SK-N-SH (cell line): ENCODE data around the gene ALOX15. TPM values are rescaled to one million over a fixed set of nuclear protein-coding genes. Genes with fewer than 3 reads are reported as not detected.

Experiments
- CTCF ChIA-PET: fragments of 300-600, 350-600 bp; formaldehyde crosslinking; extraction: SDS; loops from one replicate; lab custom pipeline; 2021; lab: Yijun Ruan, JAX
- POLR2A ChIA-PET: fragments of 350-600 bp; sonication (Branson Sonifier 250); formaldehyde crosslinking; extraction: SDS; loops from one replicate; lab custom pipeline; 2020; ENCODE audit warnings: antibody characterized with exemption, inconsistent platforms; lab: Yijun Ruan, JAX
- DNase-seq: peaks from one replicate; pipeline ENCODE4 v3.0.0; 2012
- H2AFZ ChIP-seq: fragments of 200-600 bp; sonication (generic); 2 replicates; pipeline ENCODE4 v1.8.1; 2016; ENCODE audit warnings: antibody characterized with exemption, mild to moderate bottlenecking, low read depth
- H3F3A ChIP-seq: fragments of 200-600 bp; sonication (generic); replicated peaks from 2 replicates; pipeline ENCODE3; 2016; ENCODE audit warnings: antibody characterized with exemption, mild to moderate bottlenecking; ENCODE audit not compliant: insufficient read depth
- H3K27ac ChIP-seq, 2 experiments: fragments of 200-500 bp in 1 of 2; fragments of 200-600 bp in 1 of 2; sonication (Bioruptor generic) in 1 of 2; sonication (generic), shearing (Covaris generic) in 1 of 2; 2 replicates each; pipeline versions ENCODE4 v1.5.1 to v1.6.1; 2014 to 2016; ENCODE audit warnings: low read depth in 2 of 2, inconsistent platforms in 1 of 2, low read length in 1 of 2, mild to moderate bottlenecking in 1 of 2, mixed read lengths in 1 of 2
- H3K27me3 ChIP-seq: fragments of 200-600 bp; sonication (generic), shearing (Covaris generic); 2 replicates; pipeline ENCODE4 v1.6.1; 2016; ENCODE audit warnings: mixed run types; ENCODE audit not compliant: insufficient read depth
- H3K36me3 ChIP-seq, 2 experiments: fragments of 200-500 bp in 1 of 2; fragments of 200-600 bp in 1 of 2; sonication (Bioruptor generic) in 1 of 2; sonication (generic) in 1 of 2; replicated peaks in 1 of 2; 2 replicates each; pipeline versions ENCODE3 to v1.5.1; 2014 to 2016; ENCODE audit warnings: low read length in 1 of 2, mild to moderate bottlenecking in 1 of 2; ENCODE audit not compliant: insufficient read depth in 2 of 2, control insufficient read depth in 1 of 2
- H3K4me1 ChIP-seq, 2 experiments: fragments of 200-500 bp in 1 of 2; fragments of 200-600 bp in 1 of 2; sonication (Bioruptor generic) in 1 of 2; sonication (generic), shearing (Covaris generic) in 1 of 2; 2 replicates each; pipeline versions ENCODE4 v1.5.1 to v1.6.1; 2014 to 2016; ENCODE audit warnings: low read depth in 1 of 2, low read length in 1 of 2, mixed run types in 1 of 2; ENCODE audit not compliant: insufficient read depth in 2 of 2, control insufficient read depth in 1 of 2
- H3K4me2 ChIP-seq: fragments of 200-600 bp; sonication (generic), shearing (Covaris generic); 2 replicates; pipeline ENCODE4 v1.6.1; 2017; ENCODE audit warnings: mixed run types
- H3K4me3 ChIP-seq, 2 experiments: fragments of 200-500 bp in 1 of 2; fragments of 200-600 bp in 1 of 2; sonication (Bioruptor generic) in 1 of 2; sonication (generic), shearing (Covaris generic) in 1 of 2; 2 replicates each; pipeline versions ENCODE4 v1.5.1 to v1.8.1; 2014 to 2016; ENCODE audit warnings: low read depth in 2 of 2, inconsistent platforms in 1 of 2, low read length in 1 of 2, mild to moderate bottlenecking in 1 of 2, mixed read lengths in 1 of 2, moderate library complexity in 1 of 2
- H3K79me2 ChIP-seq: fragments of 200-600 bp; sonication (generic); 2 replicates; pipeline ENCODE4 v1.8.1; 2017; ENCODE audit warnings: mild to moderate bottlenecking; ENCODE audit not compliant: insufficient read depth
- H3K9ac ChIP-seq: fragments of 200-600 bp; sonication (generic); 2 replicates; pipeline ENCODE4 v1.6.1; 2017; ENCODE audit warnings: mixed run types
- H3K9me2 ChIP-seq: fragments of 200-600 bp; sonication (generic); 2 replicates; pipeline ENCODE4 v1.6.1; 2017; ENCODE audit warnings: mixed run types
- H3K9me3 ChIP-seq: fragments of 200-600 bp; sonication (generic); 2 replicates; pipeline ENCODE4 v1.6.1; 2017; ENCODE audit warnings: mixed run types, mild to moderate bottlenecking, moderate library complexity
- H4K20me1 ChIP-seq: fragments of 200-600 bp; sonication (generic); 2 replicates; pipeline ENCODE4 v1.6.1; 2017; ENCODE audit warnings: mild to moderate bottlenecking, mixed run types; ENCODE audit not compliant: insufficient read depth
- EP300 ChIP-seq, 2 experiments: IDR thresholded peaks; 2 replicates each; pipeline versions ENCODE4 v1.4.0 to v1.6.1; 2012; ENCODE audit warnings: borderline replicate concordance in 1 of 2, low read depth in 1 of 2, low read length in 1 of 2
- EZH2phosphoT487 ChIP-seq: fragments of 200-600 bp; sonication (generic); IDR thresholded peaks from 2 replicates; pipeline ENCODE4 v1.6.1; 2017; ENCODE audit warnings: low read depth, mixed run types, mild to moderate bottlenecking, antibody characterized with exemption, moderate library complexity, borderline replicate concordance
- FOSL2 ChIP-seq: IDR thresholded peaks from 2 replicates; pipeline ENCODE4 v1.4.0; 2012; ENCODE audit warnings: low read depth, mild to moderate bottlenecking, moderate library complexity, borderline replicate concordance
- FOXJ3 ChIP-seq: sonication (generic); formaldehyde crosslinking; IDR thresholded peaks from 2 replicates; pipeline ENCODE4 v1.5.1; 2020; ENCODE audit warnings: mild to moderate bottlenecking, missing genetic modification reagents
- FOXM1 ChIP-seq: IDR thresholded peaks from 2 replicates; pipeline ENCODE4 v1.4.0; 2012; ENCODE audit warnings: low read depth, mild to moderate bottlenecking
- IRF3 ChIP-seq: fragments of 150-350 bp; IDR thresholded peaks from 2 replicates; pipeline ENCODE4 v1.6.1; 2016; ENCODE audit warnings: mild to moderate bottlenecking, low read depth, low read length
- JUND ChIP-seq: IDR thresholded peaks from 2 replicates; pipeline ENCODE4 v1.4.0; 2012
- MAX ChIP-seq: IDR thresholded peaks from 2 replicates; pipeline ENCODE4 v1.4.0; 2012; ENCODE audit warnings: low read depth
- NRF1 ChIP-seq: IDR thresholded peaks from 2 replicates; pipeline ENCODE4 v1.6.1; 2012; ENCODE audit warnings: low read depth, mild to moderate bottlenecking, low read length
- POLR2AphosphoS5 ChIP-seq: IDR thresholded peaks from 2 replicates; pipeline ENCODE4 v1.6.1; 2012; ENCODE audit warnings: low read depth, low read length
- TEAD4 ChIP-seq: IDR thresholded peaks from 2 replicates; pipeline ENCODE4 v1.4.0; 2012; ENCODE audit warnings: mild to moderate bottlenecking, borderline replicate concordance; ENCODE audit not compliant: insufficient read depth
- YY1 ChIP-seq: IDR thresholded peaks from 2 replicates; pipeline ENCODE4 v1.4.0; 2012; ENCODE audit warnings: low read depth, mild to moderate bottlenecking
- WGBS: methylation state at CpG from one replicate; pipeline ENCODE4 v1.1.6; 2017; ENCODE audit warnings: low lambda C conversion rate; 5-methylcytosine and 5-hydroxymethylcytosine counted together
- polyA plus RNA-seq, 3 experiments: library from polyadenylated mRNA; depleted of rRNA; stranded (reverse); fragments of >200 nt; gene quantifications; 2 replicates each; pipeline ENCODE4 v1.2.3, GENCODE V29; 2012
- TF ChIP-seq, protein P1 (sequence below): IDR thresholded peaks from 2 replicates; pipeline ENCODE4; 2012
- TF ChIP-seq, protein P2 (sequence below): fragments of 150-350 bp; IDR thresholded peaks from 2 replicates; pipeline ENCODE4 v1.6.1; 2017; ENCODE audit warnings: antibody characterized with exemption, low read length, low read depth, borderline replicate concordance

Gene ALOX15
- polyA plus RNA-seq, 1 of the 3 experiments (the other 2 are of a cell fraction), result not detected

DNA sequence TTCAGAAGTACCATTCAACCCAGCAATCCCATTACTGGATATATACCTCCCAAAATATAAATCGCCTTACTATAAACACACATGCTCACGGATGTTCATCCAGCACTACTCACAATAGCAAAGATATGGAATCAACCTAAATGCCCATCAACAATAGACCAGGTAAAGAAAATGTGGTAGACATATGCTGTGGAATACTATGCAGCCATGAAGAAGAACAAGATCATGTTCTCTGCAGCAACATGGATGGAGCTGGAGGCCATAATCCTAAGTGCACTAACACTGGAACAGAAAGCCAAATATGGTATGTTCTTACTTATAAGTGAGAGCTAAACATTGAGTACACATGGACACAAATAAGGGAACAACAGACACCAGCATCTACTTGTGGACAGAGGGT is 7.8 kb downstream of the ALOX15 start:
- Histone ChIP-seq H3K9me3 (no peaks in the 10 kb centered on the region), H3K4me1 (peaks cover 0 to 6% of the 10 kb centered on the region in 2 experiments; a peak in 1 of 4 replicates), H3F3A (no peaks in the 10 kb centered on the region)
- TF ChIP-seq FOXJ3 (CRISPR knock-in tag), result no peak
- no peak for TF ChIP-seq YY1
- no peak for TF ChIP-seq FOSL2
- TF ChIP-seq, protein P1, sequence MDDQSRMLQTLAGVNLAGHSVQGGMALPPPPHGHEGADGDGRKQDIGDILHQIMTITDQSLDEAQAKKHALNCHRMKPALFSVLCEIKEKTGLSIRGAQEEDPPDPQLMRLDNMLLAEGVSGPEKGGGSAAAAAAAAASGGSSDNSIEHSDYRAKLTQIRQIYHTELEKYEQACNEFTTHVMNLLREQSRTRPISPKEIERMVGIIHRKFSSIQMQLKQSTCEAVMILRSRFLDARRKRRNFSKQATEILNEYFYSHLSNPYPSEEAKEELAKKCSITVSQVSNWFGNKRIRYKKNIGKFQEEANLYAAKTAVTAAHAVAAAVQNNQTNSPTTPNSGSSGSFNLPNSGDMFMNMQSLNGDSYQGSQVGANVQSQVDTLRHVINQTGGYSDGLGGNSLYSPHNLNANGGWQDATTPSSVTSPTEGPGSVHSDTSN, result no peak
- TF ChIP-seq IRF3, result no peak
- TF ChIP-seq FOXM1, result no peak
- no peak for TF ChIP-seq NRF1
- TF ChIP-seq, protein P2, sequence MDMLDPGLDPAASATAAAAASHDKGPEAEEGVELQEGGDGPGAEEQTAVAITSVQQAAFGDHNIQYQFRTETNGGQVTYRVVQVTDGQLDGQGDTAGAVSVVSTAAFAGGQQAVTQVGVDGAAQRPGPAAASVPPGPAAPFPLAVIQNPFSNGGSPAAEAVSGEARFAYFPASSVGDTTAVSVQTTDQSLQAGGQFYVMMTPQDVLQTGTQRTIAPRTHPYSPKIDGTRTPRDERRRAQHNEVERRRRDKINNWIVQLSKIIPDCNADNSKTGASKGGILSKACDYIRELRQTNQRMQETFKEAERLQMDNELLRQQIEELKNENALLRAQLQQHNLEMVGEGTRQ, result no peak
- TF ChIP-seq, all 33 proteins: peak for 0
- no peaks in the 10 kb centered on the region for H3K36me3 ChIP-seq
- WGBS, result 70% methylated on average over 2 of the region's 2 CpGs
- no peak overlapping the region for H3K9ac ChIP-seq
- ChIA-PET POLR2A (no interaction called here), CTCF (interaction anchor here (0.6 to 6.0 kb wide), 5 partner anchors 8 to 214 kb away, joined by 4 to 76 read pairs (median 4); no protein-coding TSS in a partner anchor)
- H2AFZ ChIP-seq, result no peak overlapping the region
- H4K20me1 ChIP-seq, result no peaks in the 10 kb centered on the region
- peaks cover 31% of the 10 kb centered on the region for H3K27me3 ChIP-seq
- no peaks in the 10 kb centered on the region for H3K79me2 ChIP-seq
- H3K9me2 ChIP-seq, result no peaks in the 10 kb centered on the region
- H3K4me3 ChIP-seq, result no peak overlapping the region
- no peak overlapping the region for H3K4me2 ChIP-seq
- no peak for DNase-seq
- H3K27ac ChIP-seq, result no peak overlapping the region

GRCh38 chr17:4632581-4632920 is 8.9 kb downstream of the ALOX15 start:
- Histone ChIP-seq H3K79me2 (no peaks in the 10 kb centered on the region), H4K20me1 (no peaks in the 10 kb centered on the region), H3K27me3 (peaks cover 29% of the 10 kb centered on the region), H3K27ac (no peak overlapping the region), H3K9ac (no peak overlapping the region), H3K4me2 (no peak overlapping the region), H3F3A (no peaks in the 10 kb centered on the region), H3K36me3 (no peaks in the 10 kb centered on the region), H3K9me3 (no peaks in the 10 kb centered on the region), H3K9me2 (no peaks in the 10 kb centered on the region), H3K4me1 (peaks cover 0 to 6% of the 10 kb centered on the region in 2 experiments; a peak in 1 of 4 replicates), H2AFZ (no peak overlapping the region), H3K4me3 (no peak overlapping the region)
- DNase-seq, result no peak
- TF ChIP-seq JUND, result no peak
- TF ChIP-seq EP300 (IDR thresholded peaks at IDR 0.05; ENCODE audit: borderline replicate concordance in 1 of 2, low read depth in 1 of 2, low read length in 1 of 2), result no peak
- TF ChIP-seq TEAD4, result no peak
- no peak for TF ChIP-seq IRF3
- TF ChIP-seq EZH2phosphoT487, result no peak
- TF ChIP-seq NRF1, result no peak
- no peak for TF ChIP-seq FOXM1
- TF ChIP-seq FOXJ3 (CRISPR knock-in tag), result no peak
- TF ChIP-seq POLR2AphosphoS5, result no peak
- no peak for TF ChIP-seq MAX
- ChIA-PET POLR2A (no interaction called here), CTCF (interaction anchor here (6.0 kb wide), 1 partner anchor 66 kb away, joined by 76 read pairs; no protein-coding TSS in a partner anchor)
- WGBS, result 10% methylated on average over 4 of the region's 7 CpGs
